NCI-H2227 (cell line): ENCODE data around the gene PCSK7.

Experiments
- DNase-seq: peaks from one replicate; lab custom pipeline; 2025; ENCODE audit not compliant: unreplicated experiment; lab: John Stamatoyannopoulos, UW

PCSK7 gene

DNA sequence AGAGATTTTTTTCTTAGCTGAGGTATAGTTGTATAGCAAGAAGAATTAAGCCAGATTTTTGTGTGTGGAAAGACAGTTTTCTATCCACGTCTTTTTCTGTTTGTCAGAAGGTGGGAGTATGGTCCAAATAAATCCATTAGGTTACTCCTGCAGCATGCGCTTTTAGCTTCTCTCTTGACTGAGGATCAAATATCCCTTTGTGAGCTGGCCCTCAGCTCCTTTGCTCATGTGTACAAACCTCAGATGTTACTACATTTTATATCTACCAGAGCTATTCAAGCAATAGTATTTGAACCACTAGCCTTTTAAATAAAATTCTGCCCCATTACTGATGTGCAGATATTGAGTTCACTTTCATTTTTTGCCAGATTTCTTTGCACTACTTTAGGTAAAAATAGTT lies 62.1 kb downstream of the PCSK7 start:
- no peak for DNase-seq

DNA sequence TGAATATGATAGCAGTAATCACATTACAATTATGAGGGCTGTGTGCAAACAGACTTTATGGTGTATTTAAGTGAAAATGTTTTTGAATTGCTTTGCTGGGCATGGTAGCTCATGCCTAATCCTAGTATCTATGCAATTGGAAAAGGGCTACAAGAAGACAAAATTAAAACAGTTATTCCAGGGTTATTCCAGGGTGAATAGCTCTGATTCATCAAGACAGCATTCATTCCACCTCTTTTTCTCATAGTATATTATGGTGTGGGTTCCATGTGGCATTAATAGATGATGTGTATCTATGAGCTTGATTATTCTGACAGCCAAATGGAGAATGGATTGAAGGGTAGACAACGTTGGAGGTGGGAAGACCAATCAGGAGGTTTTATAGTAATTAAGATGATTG lies 65.4 kb downstream of the PCSK7 start:
- no peak for DNase-seq

GRCh38 chr11:117160826-117161225 lies 71.0 kb downstream of the PCSK7 start:
- no peak for DNase-seq

DNA sequence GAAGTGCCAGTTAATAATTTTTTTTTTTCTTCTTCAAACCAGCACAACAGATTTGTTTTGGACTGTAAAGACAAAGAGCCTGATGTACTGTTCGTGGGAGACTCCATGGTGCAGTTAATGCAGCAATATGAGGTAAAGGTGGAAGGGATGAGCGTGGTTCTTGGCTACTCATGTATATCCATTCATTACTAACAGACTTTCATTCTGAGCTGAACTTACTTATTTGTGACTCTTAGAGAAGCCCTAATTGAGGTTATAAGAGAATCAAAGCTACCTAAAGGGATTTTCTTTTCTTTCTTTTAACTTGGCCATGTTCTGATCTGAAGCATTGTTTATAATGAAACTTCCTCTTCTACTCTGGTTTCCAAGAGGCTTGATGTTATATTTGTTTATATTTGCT lies 72.0 kb downstream of the PCSK7 start:
- no peak for DNase-seq

- no peak for DNase-seq
Observed at GRCh38 chr11:117157507-117157906, 74.4 kb downstream of the PCSK7 start.

- no peak for DNase-seq
Observed at GRCh38 chr11:117154468-117154867, 77.4 kb downstream of the PCSK7 start.
